Hepatocyte (in vitro differentiated cells): ENCODE results near the gene COX7C. TPM values are rescaled to one million over a fixed set of nuclear protein-coding genes. Genes with fewer than 3 reads are reported as not detected.
"Not testable (repeated sequence)": the region's sequence is repeated elsewhere in the genome, so short reads cannot be mapped to it uniquely, and the experiment has no call there.

Experiments used
- DNase-seq: peaks from one replicate; pipeline ENCODE4 v3.0.0-alpha.2; 2016; ENCODE audit warnings: low spot score
- H2AFZ ChIP-seq: fragments of 200-600 bp; sonication (generic); 2 replicates; pipeline ENCODE4 v1.6.0; 2016; ENCODE audit warnings: antibody characterized with exemption, mild to moderate bottlenecking
- H3K27ac ChIP-seq: fragments of 200-600 bp; sonication (generic); 2 replicates; pipeline ENCODE4 v1.5.1; 2016; ENCODE audit warnings: mild to moderate bottlenecking
- H3K27me3 ChIP-seq: fragments of 200-600 bp; sonication (generic); 2 replicates; pipeline ENCODE4 v1.6.1; 2016
- H3K36me3 ChIP-seq: fragments of 200-600 bp; sonication (generic); replicated peaks from 2 replicates; pipeline ENCODE4 v1.5.1; 2016; ENCODE audit warnings: low read depth; ENCODE audit not compliant: insufficient read depth
- H3K4me1 ChIP-seq: fragments of 200-600 bp; sonication (generic); 2 replicates; pipeline ENCODE4 v1.5.1; 2016; ENCODE audit warnings: mild to moderate bottlenecking, moderate library complexity; ENCODE audit not compliant: insufficient read depth
- H3K4me2 ChIP-seq: fragments of 200-600 bp; sonication (generic); 2 replicates; pipeline ENCODE4 v1.6.0; 2016
- H3K4me3 ChIP-seq: fragments of 200-600 bp; sonication (generic); 2 replicates; pipeline ENCODE4 v1.5.1; 2016; ENCODE audit warnings: mild to moderate bottlenecking
- H3K79me2 ChIP-seq: fragments of 200-600 bp; sonication (generic); 2 replicates; pipeline ENCODE4 v1.6.0; 2017; ENCODE audit warnings: mild to moderate bottlenecking
- H3K9me2 ChIP-seq: fragments of 200-600 bp; sonication (generic); replicated peaks from 2 replicates; pipeline ENCODE4 v1.6.0; 2017; ENCODE audit warnings: mild to moderate bottlenecking; ENCODE audit not compliant: insufficient read depth
- H3K9me3 ChIP-seq: fragments of 200-600 bp; sonication (generic); 2 replicates; pipeline ENCODE4 v1.5.1; 2016; ENCODE audit warnings: low read depth, mild to moderate bottlenecking
- H4K20me1 ChIP-seq: fragments of 200-600 bp; sonication (generic); 2 replicates; pipeline ENCODE4 v1.6.0; 2016; ENCODE audit warnings: mild to moderate bottlenecking; ENCODE audit not compliant: insufficient read depth, poor library complexity, severe bottlenecking
- CTCF ChIP-seq: fragments of 200-600 bp; sonication (generic); IDR thresholded peaks from 2 replicates; pipeline ENCODE4 v1.5.1; 2016; ENCODE audit warnings: antibody characterized with exemption, mild to moderate bottlenecking; ENCODE audit not compliant: poor library complexity
- EZH2 ChIP-seq: fragments of 200-600 bp; sonication (generic); IDR thresholded peaks from 2 replicates; pipeline ENCODE4 v1.6.1; 2016; ENCODE audit warnings: antibody characterized with exemption, mild to moderate bottlenecking, borderline replicate concordance
- EZH2phosphoT487 ChIP-seq: fragments of 200-600 bp; sonication (generic); IDR thresholded peaks from one replicate; pipeline ENCODE4 v1.6.1; 2018; ENCODE audit warnings: antibody characterized with exemption, mild to moderate bottlenecking, low read depth, moderate library complexity; ENCODE audit not compliant: unreplicated experiment, severe bottlenecking
- WGBS: methylation state at CpG from one replicate; pipeline ENCODE4 v1.1.6; 2016; ENCODE audit warnings: low lambda C conversion rate; ENCODE audit errors: missing lambda C conversion rate; 5-methylcytosine and 5-hydroxymethylcytosine counted together
- polyA plus RNA-seq: library from polyadenylated mRNA; unstranded; fragments of >200 nt; fragmentation: Nextera tagmentation; extraction: Ambion mirVana; gene quantifications from 2 replicates; pipeline ENCODE4 v1.2.1, GENCODE V29; 2016
- total RNA-seq: library from RNA; depleted of rRNA; stranded (reverse); fragments of >200 nt; gene quantifications from 2 replicates; pipeline ENCODE4 v1.2.3, GENCODE V29; 2014

COX7C gene
- total and polyA plus RNA-seq, 2 experiments from 2014 or later, result 620 to 1,020 TPM

- Histone ChIP-seq H3K27ac (no peak overlapping the region), H3K9me2 (no peaks in the 10 kb centered on the region), H3K4me2 (no peak overlapping the region), H3K79me2 (no peaks in the 10 kb centered on the region), H4K20me1 (no peaks in the 10 kb centered on the region), H3K9me3 (no peaks in the 10 kb centered on the region), H3K4me3 (no peak overlapping the region), H3K36me3 (no peaks in the 10 kb centered on the region), H2AFZ (no peak overlapping the region), H3K4me1 (no peaks in the 10 kb centered on the region), H3K27me3 (no peaks in the 10 kb centered on the region)
- no peak for DNase-seq
- no peak for TF ChIP-seq EZH2phosphoT487
- no peak for TF ChIP-seq EZH2
- TF ChIP-seq CTCF, result no peak
Observed at GRCh38 chr5:86645885-86646284, 28.1 kb downstream of the COX7C start.

GRCh38 chr5:86646671-86647070, 28.9 kb downstream of the COX7C start:
- Histone ChIP-seq H3K9me3 (no peaks in the 10 kb centered on the region), H2AFZ (no peak overlapping the region), H3K79me2 (no peaks in the 10 kb centered on the region), H3K36me3 (no peaks in the 10 kb centered on the region), H3K27ac (no peak overlapping the region), H3K4me1 (no peaks in the 10 kb centered on the region), H3K4me2 (no peak overlapping the region), H3K27me3 (no peaks in the 10 kb centered on the region), H3K4me3 (no peak overlapping the region), H3K9me2 (no peaks in the 10 kb centered on the region), H4K20me1 (no peaks in the 10 kb centered on the region)
- 100% methylated on average over 1 of the region's 1 CpG for WGBS
- DNase-seq, result no peak
- TF ChIP-seq EZH2phosphoT487, result no peak
- no peak for TF ChIP-seq EZH2
- TF ChIP-seq CTCF, result no peak

GRCh38 chr5:86649832-86650505, 32.2 kb downstream of the COX7C start:
- Histone ChIP-seq H4K20me1 (no peaks in the 10 kb centered on the region), H3K4me2 (no peak overlapping the region), H3K36me3 (no peaks in the 10 kb centered on the region), H3K27ac (no peak overlapping the region), H3K9me3 (no peaks in the 10 kb centered on the region), H3K4me3 (no peak overlapping the region), H3K9me2 (no peaks in the 10 kb centered on the region), H3K27me3 (no peaks in the 10 kb centered on the region), H3K4me1 (no peaks in the 10 kb centered on the region), H3K79me2 (no peaks in the 10 kb centered on the region), H2AFZ (no peak overlapping the region)
- no peak for DNase-seq
- WGBS, result 87% methylated on average over 3 of the region's 3 CpGs
- TF ChIP-seq EZH2, result no peak
- no peak for TF ChIP-seq EZH2phosphoT487
- TF ChIP-seq CTCF, result no peak

GRCh38 chr5:86660771-86661170, 43.0 kb downstream of the COX7C start:
- H3K9me3 ChIP-seq, H3K27ac ChIP-seq, H3K79me2 ChIP-seq, DNase-seq, H2AFZ ChIP-seq, H3K36me3 ChIP-seq, H3K4me3 ChIP-seq, H3K4me1 ChIP-seq, H4K20me1 ChIP-seq, H3K9me2 ChIP-seq, H3K27me3 ChIP-seq, H3K4me2 ChIP-seq: not testable (repeated sequence)
- 91% methylated on average over 2 of the region's 2 CpGs for WGBS
